ENCODE data around the gene EHD3.

The EHD3 gene

DNA sequence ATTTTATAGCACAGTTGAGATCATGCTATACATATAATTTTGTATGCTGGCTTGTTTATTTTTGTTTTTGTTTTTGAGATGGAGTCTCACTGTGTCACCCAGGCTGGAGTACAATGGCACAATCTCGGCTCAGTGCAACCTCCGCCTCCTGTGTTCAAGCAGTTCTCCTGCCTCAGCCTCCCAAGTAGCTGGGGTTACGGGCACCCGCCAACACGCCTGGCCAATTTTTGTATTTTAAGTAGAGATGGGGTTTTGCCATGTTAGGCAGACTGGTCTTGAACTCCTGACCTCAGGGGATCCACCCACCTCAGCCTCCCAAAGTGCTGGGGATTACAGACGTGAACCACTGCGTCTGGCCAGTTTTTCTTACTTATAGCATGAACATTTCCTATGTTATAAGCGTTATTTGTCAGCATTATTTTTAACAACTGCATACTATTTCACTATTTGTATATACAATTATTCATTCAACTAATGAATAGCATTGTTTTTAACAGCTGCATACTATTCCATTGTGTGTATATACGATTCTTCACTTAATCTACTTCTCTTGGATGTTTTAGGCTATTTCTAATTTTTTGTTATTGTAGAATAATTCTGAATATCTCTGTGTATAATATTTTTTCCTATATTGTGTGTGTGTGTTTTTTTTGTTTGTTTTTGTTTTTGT is 3.5 kb downstream of the EHD3 start:
- DNase-seq: no peak

DNA sequence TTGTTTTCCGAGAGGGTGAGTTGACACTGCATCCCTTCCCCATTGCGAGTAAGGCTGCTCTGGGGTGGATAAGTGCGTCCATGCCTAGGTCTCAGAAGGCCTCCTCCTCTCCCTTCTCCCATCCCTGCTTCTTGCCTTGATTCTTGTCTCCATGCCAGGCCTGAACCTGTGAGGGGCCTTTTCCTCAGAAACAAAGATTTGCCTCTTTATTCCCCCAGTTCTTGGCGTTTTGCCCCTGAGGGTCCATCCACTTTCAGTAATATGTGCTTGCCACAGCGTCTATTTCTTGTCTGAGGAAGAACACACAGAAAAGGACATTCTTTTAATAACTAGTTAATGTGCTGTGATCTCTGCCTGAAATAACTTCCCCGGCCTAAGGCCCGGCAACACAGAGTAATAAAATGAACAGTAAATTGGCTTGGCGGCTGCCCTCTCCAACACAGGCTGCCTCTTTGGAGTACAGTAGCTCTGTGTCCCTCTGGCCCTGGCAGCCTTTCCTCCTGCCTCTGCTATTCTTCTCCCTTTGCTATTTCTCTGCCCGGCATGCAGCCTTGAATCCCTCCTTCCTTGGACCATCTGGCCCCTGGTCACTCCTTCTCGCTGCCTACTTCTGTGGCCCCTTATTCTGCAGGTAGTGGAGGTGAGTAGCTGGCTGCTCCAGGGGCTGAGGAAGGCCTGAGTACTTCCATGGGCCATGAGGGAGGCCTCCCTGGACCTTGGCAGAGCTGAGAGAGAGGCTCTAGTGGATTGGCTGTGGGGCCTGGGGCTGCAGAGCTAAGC is 4.4 kb downstream of the EHD3 start:
- DNase-seq: no peak

DNA sequence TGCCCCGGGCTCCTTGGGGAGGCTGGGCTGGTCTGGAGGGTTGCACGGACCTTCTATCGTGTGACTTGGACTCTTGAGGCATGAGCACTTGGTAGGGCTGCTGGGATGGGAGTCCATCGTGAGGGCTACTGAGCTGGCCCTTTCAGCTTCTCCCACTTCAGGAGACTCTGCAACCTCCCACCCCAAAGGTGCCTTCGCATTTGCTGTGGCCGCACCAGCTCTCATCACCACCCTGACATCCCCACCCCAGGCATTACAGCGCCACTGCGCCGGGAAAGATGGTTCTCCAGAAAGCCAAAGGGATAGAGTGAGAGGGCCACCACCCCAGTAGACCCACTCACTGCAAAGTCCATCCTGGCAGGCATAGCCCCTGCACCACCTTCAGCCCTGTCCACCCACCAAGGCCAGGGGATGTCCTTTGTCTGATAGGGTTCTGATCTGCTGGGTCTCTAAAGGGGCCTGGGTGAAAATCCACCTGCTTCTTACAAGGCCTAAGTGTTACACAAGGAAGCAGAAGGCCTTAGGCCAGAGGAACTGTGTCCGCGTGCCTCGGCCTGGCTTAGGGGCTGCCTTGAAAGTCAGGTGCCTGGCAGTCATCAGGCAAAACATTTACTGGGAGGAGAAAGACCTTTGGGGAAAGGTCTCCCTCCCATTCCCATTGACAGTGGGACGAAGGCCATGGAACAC is 5.1 kb downstream of the EHD3 start:
- no peak for DNase-seq

GRCh38 chr2:31239593-31240177 is 5.7 kb downstream of the EHD3 start:
- peak; percentile 55 for DNase-seq

DNA sequence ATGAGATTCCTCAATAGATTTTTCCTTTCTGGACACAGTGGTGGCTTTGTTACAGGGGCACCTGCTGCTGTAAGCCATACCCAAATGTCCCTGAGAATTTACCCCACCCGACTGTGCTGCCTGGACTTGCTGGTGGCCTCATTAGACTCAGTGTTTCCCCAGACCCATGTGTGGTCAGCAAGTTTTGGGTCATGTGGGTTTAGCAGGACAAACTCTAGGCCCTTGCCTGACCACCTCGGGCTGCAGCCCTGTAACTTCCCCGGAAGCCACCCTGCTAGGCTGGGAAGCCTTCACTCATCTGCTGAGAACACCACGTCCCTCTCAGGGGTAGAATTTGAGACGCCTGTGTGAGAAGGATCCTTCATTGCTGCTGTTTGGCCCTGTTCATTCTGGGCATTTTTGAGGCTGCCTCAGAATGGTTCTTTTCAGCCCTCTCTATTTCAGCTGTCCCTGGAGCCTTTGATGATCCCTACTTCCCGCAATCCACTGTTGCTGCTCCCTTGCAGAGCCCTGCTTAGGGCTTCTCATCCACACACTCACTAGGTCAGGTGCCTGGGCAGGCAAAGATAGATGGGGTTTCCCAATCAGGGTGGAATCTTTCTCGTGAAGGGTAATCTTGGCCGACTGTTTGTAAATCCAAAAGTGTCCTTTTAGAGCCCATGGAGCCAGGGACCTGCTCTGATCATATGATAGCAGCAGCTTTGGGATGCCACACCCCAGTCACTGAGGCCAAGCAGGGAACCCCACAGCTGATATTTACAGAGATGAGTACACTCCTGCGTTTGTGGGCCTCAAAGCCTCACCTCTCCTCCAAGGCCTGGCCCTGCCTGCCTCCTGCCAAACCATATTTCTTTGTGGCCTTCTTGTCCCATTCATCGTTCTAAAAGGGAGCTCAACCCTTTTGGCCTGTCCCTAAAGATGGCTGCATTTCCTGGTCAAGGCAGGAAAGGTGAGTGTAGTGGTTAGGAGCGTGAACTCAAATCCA is 6.7 kb downstream of the EHD3 start:
- no peak for DNase-seq

DNA sequence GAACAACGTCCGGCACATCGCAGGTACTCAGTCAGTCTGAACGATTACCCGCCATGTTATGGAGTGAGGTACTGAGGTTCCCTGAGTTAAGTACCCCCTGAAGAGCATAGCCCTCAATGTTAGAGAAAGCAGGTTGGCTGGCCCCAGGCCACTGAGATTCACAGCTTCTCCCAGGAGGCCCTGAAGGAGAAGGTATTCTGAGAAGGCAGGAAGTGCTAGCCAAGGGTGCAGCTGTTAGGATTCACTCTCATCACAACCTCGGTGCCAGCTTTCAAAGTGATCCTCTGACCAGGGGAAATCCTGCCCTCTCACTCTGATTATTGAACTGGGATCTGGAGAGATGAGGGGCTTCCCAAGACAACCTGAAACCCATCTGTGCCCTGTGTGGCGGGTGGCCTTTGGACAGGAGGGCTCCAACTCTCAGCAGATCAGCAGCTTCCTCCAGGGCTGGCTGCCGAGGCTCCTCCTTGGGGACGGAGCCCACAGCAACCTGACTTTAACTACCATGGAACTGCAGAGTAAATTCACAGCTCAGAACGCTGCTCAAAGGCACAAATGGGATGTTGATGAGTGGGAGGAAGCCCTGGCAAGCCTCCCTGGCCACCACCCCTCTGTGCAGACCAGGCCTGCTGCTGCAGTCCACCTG is 7.8 kb downstream of the EHD3 start:
- DNase-seq: no peak

DNA sequence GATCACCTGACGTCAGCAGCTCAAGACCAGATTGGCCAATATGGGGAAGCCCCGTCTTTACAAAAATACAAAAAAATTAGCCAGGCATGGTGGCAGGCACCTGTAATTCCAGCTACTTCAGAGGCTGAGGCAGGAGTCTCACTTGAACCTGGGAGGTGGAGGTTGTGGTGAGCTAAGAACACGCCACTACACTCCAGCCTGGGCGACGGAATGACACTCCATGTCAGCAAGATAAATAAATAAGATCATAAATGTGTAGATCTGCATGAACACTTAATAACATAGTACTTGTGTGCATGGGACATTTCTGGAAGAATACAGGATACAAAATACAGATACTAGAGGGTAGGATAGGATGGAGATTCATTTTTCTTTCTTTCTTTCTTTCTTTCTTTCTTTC is 9.1 kb downstream of the EHD3 start:
- no peak for DNase-seq

GRCh38 chr2:31244101-31244500 is 10.1 kb downstream of the EHD3 start:
- DNase-seq: no peak

GRCh38 chr2:31246184-31246852 is 12.4 kb downstream of the EHD3 start:
- peak; percentile 61 for DNase-seq

DNA sequence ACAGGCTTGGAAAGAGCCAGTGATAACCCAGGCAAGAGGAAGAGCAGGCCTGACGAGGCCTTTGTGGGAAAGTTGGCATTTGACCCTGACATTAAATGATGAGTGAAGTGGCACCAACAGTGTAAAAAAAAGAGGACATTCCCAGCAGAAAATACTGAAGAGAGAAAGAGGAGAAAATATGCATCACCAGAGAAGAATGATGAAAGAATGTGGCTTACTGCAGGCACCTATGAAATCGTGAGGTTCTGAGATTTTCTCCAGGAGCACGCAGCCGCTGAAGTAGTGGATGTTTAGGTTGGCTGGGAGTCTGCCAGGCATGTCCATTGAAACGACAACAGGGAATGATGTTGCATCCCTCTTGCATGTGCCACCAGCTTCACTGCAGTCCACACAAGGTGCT is 13.8 kb downstream of the EHD3 start:
- peak; percentile 13 for DNase-seq

DNA sequence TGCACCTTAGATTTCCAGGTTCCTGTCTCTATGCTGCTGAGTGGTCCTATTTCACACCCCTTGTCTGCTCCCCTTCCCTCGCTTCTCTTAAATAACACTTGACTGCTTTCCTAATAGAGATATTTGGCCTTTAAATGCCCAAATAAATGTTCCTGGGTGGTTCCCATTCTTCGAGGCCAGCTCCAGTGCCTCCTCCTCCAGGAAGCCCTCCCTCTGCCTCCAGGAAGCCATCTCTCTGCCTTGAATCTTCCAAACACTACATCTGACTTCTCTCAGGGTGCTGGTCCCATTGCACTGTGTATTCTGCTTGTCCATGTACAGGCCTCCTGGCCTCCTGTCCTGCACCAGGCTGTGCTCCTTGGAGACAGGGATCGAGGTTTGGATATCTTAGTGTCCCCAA is 14.2 kb downstream of the EHD3 start:
- DNase-seq: no peak

- no peak for DNase-seq
These were observed 15.2 kb downstream of the EHD3 start for GRCh38 chr2:31249009-31249690.

DNA sequence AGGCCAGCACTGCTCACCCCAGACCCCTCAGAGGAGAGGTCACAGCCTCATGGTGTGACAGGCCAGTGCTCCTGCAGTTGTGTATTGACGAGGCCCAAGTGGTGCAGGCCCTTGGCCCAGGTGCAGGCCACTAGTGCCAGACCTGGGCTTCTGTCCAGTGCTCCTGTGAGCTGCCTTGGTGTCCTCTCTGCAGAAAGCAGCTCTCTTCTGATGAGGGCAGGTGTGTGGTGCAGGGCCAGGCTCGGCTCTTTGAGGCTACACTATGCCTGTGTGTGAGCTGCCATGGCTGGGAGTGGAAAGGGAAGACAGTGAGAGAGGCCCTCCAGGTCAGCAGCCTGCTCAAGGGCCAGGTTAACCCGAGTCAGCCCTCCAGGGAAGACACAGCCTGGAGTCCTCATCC is 17.1 kb downstream of the EHD3 start:
- no peak for DNase-seq

GRCh38 chr2:31251851-31252250 is 17.9 kb downstream of the EHD3 start:
- DNase-seq: no peak

DNA sequence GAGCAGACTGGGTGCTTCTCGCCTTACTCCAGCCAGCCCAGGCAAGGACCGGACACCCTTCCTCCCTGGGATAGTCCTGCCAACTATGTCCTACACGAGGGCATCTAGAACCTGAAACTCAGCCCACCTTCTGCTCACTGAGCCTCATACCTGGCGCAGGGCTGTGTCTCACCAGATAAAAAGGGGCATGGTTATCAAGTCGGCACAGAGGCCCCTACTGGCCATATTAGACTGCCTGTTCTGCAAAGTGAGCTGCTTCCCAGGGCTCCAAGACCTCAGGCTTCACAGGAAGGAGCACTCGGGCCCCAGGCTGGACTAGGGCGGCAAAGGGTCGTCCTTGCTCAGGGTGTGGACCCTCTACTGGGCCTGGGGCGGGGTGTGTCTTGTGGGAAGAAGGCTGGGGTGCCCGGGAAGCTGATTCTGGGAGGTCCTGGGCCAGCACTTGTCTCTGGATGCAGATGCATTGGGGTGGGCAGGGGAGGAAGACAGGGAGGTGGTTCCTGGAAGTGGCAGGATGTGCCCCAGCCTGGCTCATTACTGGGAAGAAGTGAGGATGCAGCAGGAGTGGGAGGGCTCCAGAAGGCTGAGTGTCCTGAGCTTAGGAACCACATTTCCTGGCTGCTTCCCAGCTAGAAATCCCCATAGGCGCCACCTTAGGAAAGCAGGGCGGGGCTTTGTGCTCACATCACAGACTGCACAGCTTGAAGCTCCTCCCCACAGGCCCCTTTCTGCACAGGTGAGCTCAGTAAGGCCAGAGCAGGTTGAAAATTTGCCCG is 19.6 kb downstream of the EHD3 start:
- no peak for DNase-seq

DNA sequence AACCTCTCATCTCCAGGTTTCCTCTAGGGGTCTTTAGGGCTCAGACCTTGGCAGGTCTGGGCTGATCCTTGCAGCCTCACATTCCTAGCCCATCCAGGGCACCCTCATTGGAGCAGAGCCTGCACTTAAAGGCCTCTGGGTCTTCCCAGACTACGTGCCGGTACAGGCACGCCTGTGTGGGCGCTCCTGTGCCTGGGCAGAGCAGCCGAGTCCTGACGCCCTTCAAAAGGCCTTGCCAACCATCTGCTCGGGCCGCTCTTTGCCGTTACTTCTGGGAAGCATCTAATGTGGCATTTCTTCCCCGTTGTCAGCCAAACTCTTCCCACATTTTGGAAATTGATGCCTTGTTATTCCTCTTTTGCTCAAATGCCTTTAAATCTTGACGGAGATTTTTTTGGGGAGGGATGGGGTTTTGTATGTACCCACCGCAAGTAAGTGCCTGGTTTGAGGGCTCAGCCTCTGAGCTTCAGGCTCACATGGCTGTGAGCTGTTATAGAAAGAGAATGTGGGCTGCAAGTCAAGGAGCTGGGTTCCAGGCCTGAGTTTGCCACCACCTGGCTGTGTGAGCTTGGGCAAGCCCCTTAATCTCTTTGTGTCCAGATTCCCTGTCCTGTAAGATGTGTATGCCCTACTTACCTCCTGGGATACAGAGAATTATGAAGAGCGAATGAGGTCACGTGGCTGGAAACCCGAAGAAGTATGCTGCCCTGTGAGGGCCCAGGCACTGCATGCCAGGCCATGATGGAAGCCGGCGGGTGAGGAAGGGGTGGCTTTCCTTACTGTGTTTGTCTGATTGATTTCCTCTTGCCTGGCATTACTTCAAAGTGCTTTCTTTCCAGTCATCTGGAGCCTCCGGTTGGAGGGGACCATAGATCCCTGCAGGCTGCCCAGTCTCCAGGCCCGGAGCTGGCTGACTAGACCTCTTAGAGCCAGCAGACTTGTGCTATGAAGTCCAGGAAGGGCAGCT is 20.6 kb downstream of the EHD3 start:
- DNase-seq: no peak

DNA sequence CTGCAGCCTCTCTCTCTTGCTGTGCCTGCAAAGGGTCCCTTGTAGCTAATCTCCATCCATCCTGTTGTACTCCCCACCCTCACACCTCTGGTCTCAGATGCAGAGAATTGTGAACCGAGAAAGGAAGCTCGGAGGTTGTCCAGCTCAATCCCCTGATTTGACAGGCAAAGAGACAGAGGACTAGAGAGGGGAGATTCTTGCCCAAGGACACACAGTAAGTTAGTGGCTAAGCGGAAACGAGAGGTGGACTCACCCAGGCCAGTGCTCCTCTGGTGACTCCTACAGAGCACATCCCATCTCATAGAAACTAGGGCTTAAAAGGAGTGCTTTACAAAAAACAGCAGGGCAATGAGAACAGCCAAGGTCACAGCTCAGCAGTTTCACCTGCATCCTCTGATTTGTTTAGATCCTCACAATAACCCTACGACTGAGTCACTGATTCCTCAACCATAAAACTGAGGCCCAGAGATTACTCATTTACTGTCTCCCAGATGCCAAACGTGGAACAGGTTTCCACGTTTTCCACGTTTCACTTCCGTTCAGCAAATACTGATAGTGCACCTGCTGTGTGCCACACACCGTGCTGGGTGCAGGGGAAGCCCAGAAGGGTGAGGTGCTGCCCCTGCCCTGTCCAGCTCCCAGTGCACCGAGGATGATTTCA is 22.1 kb downstream of the EHD3 start:
- no peak for DNase-seq

Measured in fibroblast of skin of back (primary cell).